MM.1S (cell line): ENCODE measurements around the gene MBOAT1.

Source experiments
- DNase-seq: peaks from one replicate; pipeline ENCODE4 v3.0.0-alpha.2; 2015
- H2AFZ ChIP-seq: fragments of 300-600 bp; sonication (generic); 2 replicates; pipeline ENCODE4 v1.6.0; 2016; ENCODE audit warnings: antibody characterized with exemption, low read length
- H3F3A ChIP-seq: fragments of 300-600 bp; sonication (generic); 2 replicates; pipeline ENCODE4 v1.6.1; 2016; ENCODE audit warnings: mild to moderate bottlenecking, antibody characterized with exemption, low read length, moderate library complexity, mixed read lengths; ENCODE audit not compliant: insufficient read depth
- H3K27ac ChIP-seq: fragments of 300-600 bp; sonication (generic); 2 replicates; pipeline ENCODE4 v1.5.1; 2016; ENCODE audit warnings: mild to moderate bottlenecking, low read length
- H3K27me3 ChIP-seq: fragments of 300-600 bp; sonication (generic); replicated peaks from 2 replicates; pipeline ENCODE4 v1.6.0; 2016; ENCODE audit warnings: low read length; ENCODE audit not compliant: insufficient read depth
- H3K36me3 ChIP-seq: fragments of 300-600 bp; sonication (generic); replicated peaks from 2 replicates; pipeline ENCODE4 v1.6.1; 2016; ENCODE audit warnings: mild to moderate bottlenecking, low read length, mixed read lengths; ENCODE audit not compliant: insufficient read depth
- H3K4me1 ChIP-seq: fragments of 300-600 bp; sonication (generic); 2 replicates; pipeline ENCODE4 v1.6.1; 2016; ENCODE audit warnings: low read length, mixed read lengths
- H3K4me2 ChIP-seq: fragments of 300-600 bp; sonication (generic); 2 replicates; pipeline ENCODE4 v1.6.0; 2016; ENCODE audit warnings: low read depth, low read length
- H3K4me3 ChIP-seq: fragments of 300-600 bp; sonication (generic); 2 replicates; pipeline ENCODE4 v1.5.1; 2016; ENCODE audit warnings: low read length, mixed read lengths
- H3K79me2 ChIP-seq: fragments of 300-600 bp; sonication (generic); 2 replicates; pipeline ENCODE4 v1.6.1; 2016; ENCODE audit warnings: mixed run types, low read length, mixed read lengths
- H3K9ac ChIP-seq: fragments of 300-600 bp; sonication (generic); 2 replicates; pipeline ENCODE4 v1.6.1; 2016; ENCODE audit warnings: low read length, mixed read lengths
- H3K9me2 ChIP-seq: fragments of 300-600 bp; sonication (generic); replicated peaks from 2 replicates; pipeline ENCODE4 v1.6.1; 2016; ENCODE audit warnings: mild to moderate bottlenecking, low read length, mixed read lengths; ENCODE audit not compliant: insufficient read depth
- H3K9me3 ChIP-seq: fragments of 300-600 bp; sonication (generic); replicated peaks from 2 replicates; pipeline ENCODE4 v1.6.1; 2016; ENCODE audit warnings: mild to moderate bottlenecking, low read length, mixed read lengths; ENCODE audit not compliant: insufficient read depth
- H4K20me1 ChIP-seq: fragments of 300-600 bp; sonication (generic); 2 replicates; pipeline ENCODE4 v1.6.1; 2016; ENCODE audit warnings: mild to moderate bottlenecking, low read length, moderate library complexity, mixed read lengths; ENCODE audit not compliant: insufficient read depth
- EZH2 ChIP-seq: fragments of 300-600 bp; sonication (generic); optimal IDR thresholded peaks from 2 replicates; pipeline ENCODE3; 2017; ENCODE audit warnings: low read depth, mild to moderate bottlenecking, antibody characterized with exemption, low read length, mixed read lengths
- EZH2phosphoT487 ChIP-seq: fragments of 300-600 bp; sonication (generic); IDR thresholded peaks from 2 replicates; pipeline ENCODE4 v1.6.1; 2018; ENCODE audit warnings: antibody characterized with exemption, low read length
- TF ChIP-seq, protein P1 (sequence below): fragments of 300-600 bp; sonication (generic); IDR thresholded peaks from 2 replicates; pipeline ENCODE4 v1.5.1; 2016; ENCODE audit warnings: antibody characterized with exemption, low read length, mixed read lengths

MBOAT1 gene

DNA sequence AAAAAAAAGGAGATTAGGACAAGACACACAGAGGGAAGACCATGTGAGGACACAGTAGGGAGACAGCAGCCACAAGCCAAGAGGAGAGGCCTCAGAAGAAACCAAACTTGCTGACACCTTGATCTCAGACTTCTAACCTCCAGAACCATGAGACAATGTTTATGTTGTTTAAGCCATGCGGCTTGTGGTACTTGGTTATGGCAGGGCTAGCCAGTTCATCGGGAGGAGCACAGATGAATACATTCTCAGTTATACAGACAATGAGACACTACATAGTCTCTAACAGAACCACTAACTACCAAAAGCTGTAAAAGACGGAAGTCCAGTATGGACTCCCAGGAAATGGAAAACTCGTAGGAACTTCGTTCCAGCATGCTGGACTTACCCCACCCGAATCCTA lies 116.8 kb downstream of the MBOAT1 start:
- no peak for DNase-seq
- Histone ChIP-seq H3K27me3 (no peaks in the 10 kb centered on the region), H3K9me2 (no peaks in the 10 kb centered on the region), H3F3A (peaks cover 6% of the 10 kb centered on the region; the same call in 1 of the 2 replicates), H3K4me2 (no peak overlapping the region), H3K27ac (no peak overlapping the region), H3K79me2 (no peaks in the 10 kb centered on the region), H3K4me3 (no peak overlapping the region), H3K4me1 (no peaks in the 10 kb centered on the region), H3K9ac (no peak overlapping the region), H2AFZ (no peak overlapping the region), H3K9me3 (no peaks in the 10 kb centered on the region), H4K20me1 (0 out of 2 replicates have a peak, but pooled peaks cover 4% of the 10 kb centered on the region), H3K36me3 (no peaks in the 10 kb centered on the region)
- TF ChIP-seq EZH2 = no peak
- TF ChIP-seq, protein P1, sequence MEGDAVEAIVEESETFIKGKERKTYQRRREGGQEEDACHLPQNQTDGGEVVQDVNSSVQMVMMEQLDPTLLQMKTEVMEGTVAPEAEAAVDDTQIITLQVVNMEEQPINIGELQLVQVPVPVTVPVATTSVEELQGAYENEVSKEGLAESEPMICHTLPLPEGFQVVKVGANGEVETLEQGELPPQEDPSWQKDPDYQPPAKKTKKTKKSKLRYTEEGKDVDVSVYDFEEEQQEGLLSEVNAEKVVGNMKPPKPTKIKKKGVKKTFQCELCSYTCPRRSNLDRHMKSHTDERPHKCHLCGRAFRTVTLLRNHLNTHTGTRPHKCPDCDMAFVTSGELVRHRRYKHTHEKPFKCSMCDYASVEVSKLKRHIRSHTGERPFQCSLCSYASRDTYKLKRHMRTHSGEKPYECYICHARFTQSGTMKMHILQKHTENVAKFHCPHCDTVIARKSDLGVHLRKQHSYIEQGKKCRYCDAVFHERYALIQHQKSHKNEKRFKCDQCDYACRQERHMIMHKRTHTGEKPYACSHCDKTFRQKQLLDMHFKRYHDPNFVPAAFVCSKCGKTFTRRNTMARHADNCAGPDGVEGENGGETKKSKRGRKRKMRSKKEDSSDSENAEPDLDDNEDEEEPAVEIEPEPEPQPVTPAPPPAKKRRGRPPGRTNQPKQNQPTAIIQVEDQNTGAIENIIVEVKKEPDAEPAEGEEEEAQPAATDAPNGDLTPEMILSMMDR = no peak
- no peak for TF ChIP-seq EZH2phosphoT487

DNA sequence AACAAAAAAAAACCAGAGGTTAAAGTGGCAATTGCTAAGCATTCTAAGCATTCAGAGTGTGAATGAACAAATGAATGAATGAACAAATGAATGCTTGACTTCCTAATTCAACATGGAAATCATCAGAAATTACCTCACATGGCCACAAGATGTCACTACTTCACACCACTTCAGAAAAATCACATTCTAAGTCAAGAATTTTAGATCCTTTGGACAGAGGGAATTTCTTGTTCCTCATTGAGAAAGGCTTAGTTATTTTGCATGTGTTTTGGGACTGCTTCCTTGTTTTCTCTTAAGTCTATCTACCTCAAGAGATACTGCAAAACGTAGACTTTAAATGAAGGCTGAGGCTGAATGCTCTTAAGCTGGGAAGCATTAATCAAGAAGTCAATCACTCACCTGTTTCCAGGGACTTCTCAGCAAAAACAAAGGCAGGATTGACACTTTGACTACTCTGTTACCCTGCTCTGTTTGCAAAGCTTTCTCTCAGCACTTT lies 120.2 kb downstream of the MBOAT1 start:
- Histone ChIP-seq H3K4me1 (no peaks in the 10 kb centered on the region), H3K9me3 (no peaks in the 10 kb centered on the region), H3K36me3 (no peaks in the 10 kb centered on the region), H3K4me3 (no peak overlapping the region), H2AFZ (no peak overlapping the region), H3F3A (peaks cover 6% of the 10 kb centered on the region; the same call in 1 of the 2 replicates), H3K27ac (no peak overlapping the region), H3K4me2 (no peak overlapping the region), H3K9me2 (no peaks in the 10 kb centered on the region), H3K27me3 (no peaks in the 10 kb centered on the region), H3K79me2 (no peaks in the 10 kb centered on the region), H3K9ac (no peak overlapping the region), H4K20me1 (0 out of 2 replicates have a peak, but pooled peaks cover 4% of the 10 kb centered on the region)
- DNase-seq = peak; percentile 23
- TF ChIP-seq EZH2 (no peak), EZH2phosphoT487 (no peak)
- TF ChIP-seq, protein P1 = peak; percentile 62

DNA sequence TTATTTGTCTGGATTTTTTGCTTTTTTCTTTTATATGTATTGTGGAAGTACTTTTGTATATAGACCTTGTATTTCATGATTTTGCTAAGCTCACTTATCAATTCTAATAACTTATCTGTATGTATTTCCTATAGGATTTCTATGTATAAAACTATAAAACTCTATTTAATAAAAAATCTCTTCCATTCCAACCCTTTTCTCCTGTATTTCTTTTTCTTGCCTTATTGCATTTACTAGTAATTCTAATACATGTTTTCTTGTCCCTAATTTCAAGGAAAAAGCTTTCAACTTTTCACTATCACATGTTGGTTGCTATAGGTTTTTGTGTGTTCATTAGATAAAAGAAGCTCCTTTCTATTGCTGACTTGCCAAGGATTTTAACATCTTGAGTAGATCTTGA lies 125.3 kb downstream of the MBOAT1 start:
- H3K9ac ChIP-seq = no peak overlapping the region
- H3K36me3 ChIP-seq = no peaks in the 10 kb centered on the region
- no peak overlapping the region for H3K27ac ChIP-seq
- H3F3A ChIP-seq = no peaks in the 10 kb centered on the region
- TF ChIP-seq, protein P1 = no peak
- TF ChIP-seq EZH2 = no peak
- no peak for TF ChIP-seq EZH2phosphoT487
- H3K4me2 ChIP-seq = no peak overlapping the region
- H2AFZ ChIP-seq = no peak overlapping the region
- H3K27me3 ChIP-seq = no peaks in the 10 kb centered on the region
- no peaks in the 10 kb centered on the region for H3K79me2 ChIP-seq
- no peak overlapping the region for H3K4me3 ChIP-seq
- H4K20me1 ChIP-seq = no peaks in the 10 kb centered on the region
- no peaks in the 10 kb centered on the region for H3K4me1 ChIP-seq
- no peaks in the 10 kb centered on the region for H3K9me2 ChIP-seq
- no peak for DNase-seq
- H3K9me3 ChIP-seq = no peaks in the 10 kb centered on the region
